Activated naive CD8-positive, alpha-beta T cell treated with anti-CD3 and anti-CD28 coated beads for 36 hours (primary cell): ENCODE measurements around the gene SPIRE1. TPM values are rescaled to one million over a fixed set of nuclear protein-coding genes. Genes with fewer than 3 reads are reported as not detected.
"Not testable (repeated sequence)": the region's sequence is repeated elsewhere in the genome, so short reads cannot be mapped to it uniquely, and the experiment has no call there.

Experiments used
- DNase-seq: peaks from one replicate; pipeline ENCODE4 v3.0.0; 2021
- H3K27ac Mint-ChIP-seq: one replicate; pipeline ENCODE4 v1.8.0; 2022; ENCODE audit warnings: mild to moderate bottlenecking, moderate library complexity, mixed read lengths
- H3K27me3 Mint-ChIP-seq: one replicate; pipeline ENCODE4 v1.8.0; 2022; ENCODE audit warnings: mild to moderate bottlenecking, mixed read lengths
- H3K36me3 Mint-ChIP-seq: one replicate; pipeline ENCODE4 v1.8.0; 2021; ENCODE audit warnings: mild to moderate bottlenecking, mixed read lengths
- H3K4me1 Mint-ChIP-seq: one replicate; pipeline ENCODE4 v1.8.0; 2021; ENCODE audit warnings: mixed read lengths
- H3K4me3 Mint-ChIP-seq: one replicate; pipeline ENCODE4 v1.8.0; 2022; ENCODE audit warnings: mild to moderate bottlenecking, moderate library complexity, mixed read lengths
- H3K9me3 Mint-ChIP-seq: one replicate; pipeline ENCODE4 v1.8.0; 2022; ENCODE audit warnings: mixed read lengths
- total RNA-seq, 2 experiments: library from RNA; stranded (reverse); gene quantifications; one replicate each; pipeline ENCODE4 v1.2.3, GENCODE V29; 2021

Gene SPIRE1
- total RNA-seq, 2 experiments from 2014 or later = 4.6 to 6.0 TPM

GRCh38 chr18:12564378-12564777 is 93.5 kb downstream of the SPIRE1 start:
- H3K36me3 Mint-ChIP-seq = no peaks in the 10 kb centered on the region
- no peaks in the 10 kb centered on the region for H3K4me1 Mint-ChIP-seq
- DNase-seq = no peak
- no peaks in the 10 kb centered on the region for H3K9me3 Mint-ChIP-seq
- H3K4me3 Mint-ChIP-seq = no peak overlapping the region
- peaks cover 6% of the 10 kb centered on the region for H3K27me3 Mint-ChIP-seq
- H3K27ac Mint-ChIP-seq = no peak overlapping the region

- not testable (repeated sequence) for H3K4me3 Mint-ChIP-seq, H3K4me1 Mint-ChIP-seq, H3K9me3 Mint-ChIP-seq, H3K27me3 Mint-ChIP-seq, DNase-seq, H3K27ac Mint-ChIP-seq, H3K36me3 Mint-ChIP-seq
Observed at GRCh38 chr18:12560600-12560999, 97.3 kb downstream of the SPIRE1 start.

- no peak overlapping the region for H3K27ac Mint-ChIP-seq
- no peaks in the 10 kb centered on the region for H3K27me3 Mint-ChIP-seq
- peaks cover 12% of the 10 kb centered on the region for H3K9me3 Mint-ChIP-seq
- no peak for DNase-seq
- H3K4me3 Mint-ChIP-seq = no peak overlapping the region
- peaks cover 1% of the 10 kb centered on the region for H3K36me3 Mint-ChIP-seq
- H3K4me1 Mint-ChIP-seq = no peaks in the 10 kb centered on the region
Observed at GRCh38 chr18:12559319-12559718, 98.6 kb downstream of the SPIRE1 start.

- H3K36me3 Mint-ChIP-seq = peaks cover 6% of the 10 kb centered on the region
- no peaks in the 10 kb centered on the region for H3K4me1 Mint-ChIP-seq
- H3K27me3 Mint-ChIP-seq = no peaks in the 10 kb centered on the region
- H3K27ac Mint-ChIP-seq = no peak overlapping the region
- no peak for DNase-seq
- no peak overlapping the region for H3K4me3 Mint-ChIP-seq
- H3K9me3 Mint-ChIP-seq = peaks cover 14% of the 10 kb centered on the region
Observed at GRCh38 chr18:12556946-12557806, 100.7 kb downstream of the SPIRE1 start.

GRCh38 chr18:12554796-12555388 is 103.0 kb downstream of the SPIRE1 start:
- Mint-ChIP-seq H3K27me3 (no peaks in the 10 kb centered on the region), H3K4me3 (no peak overlapping the region), H3K4me1 (no peaks in the 10 kb centered on the region), H3K27ac (no peak overlapping the region), H3K36me3 (peaks cover 6% of the 10 kb centered on the region), H3K9me3 (peaks cover 14% of the 10 kb centered on the region)
- no peak for DNase-seq

GRCh38 chr18:12552879-12553242 is 105.0 kb downstream of the SPIRE1 start:
- peaks cover 14% of the 10 kb centered on the region for H3K9me3 Mint-ChIP-seq
- H3K4me3 Mint-ChIP-seq = no peak overlapping the region
- H3K27me3 Mint-ChIP-seq = no peaks in the 10 kb centered on the region
- no peak overlapping the region for H3K27ac Mint-ChIP-seq
- DNase-seq = no peak
- peaks cover 6% of the 10 kb centered on the region for H3K36me3 Mint-ChIP-seq
- H3K4me1 Mint-ChIP-seq = no peaks in the 10 kb centered on the region

GRCh38 chr18:12551943-12552878 is 105.7 kb downstream of the SPIRE1 start:
- H3K36me3 Mint-ChIP-seq, H3K27me3 Mint-ChIP-seq, H3K27ac Mint-ChIP-seq, H3K4me1 Mint-ChIP-seq, H3K4me3 Mint-ChIP-seq, DNase-seq: not testable (repeated sequence)
- peaks cover 14% of the 10 kb centered on the region for H3K9me3 Mint-ChIP-seq

- H3K4me1 Mint-ChIP-seq, H3K27ac Mint-ChIP-seq, DNase-seq, H3K36me3 Mint-ChIP-seq, H3K27me3 Mint-ChIP-seq, H3K4me3 Mint-ChIP-seq: not testable (repeated sequence)
- peaks cover 12% of the 10 kb centered on the region for H3K9me3 Mint-ChIP-seq
Observed at GRCh38 chr18:12551466-12551865, 106.4 kb downstream of the SPIRE1 start.

- Mint-ChIP-seq H3K27me3 (no peaks in the 10 kb centered on the region), H3K27ac (no peak overlapping the region), H3K4me1 (peaks cover 6% of the 10 kb centered on the region), H3K4me3 (no peak overlapping the region), H3K9me3 (peaks cover 11% of the 10 kb centered on the region), H3K36me3 (peaks cover 5% of the 10 kb centered on the region)
- DNase-seq = no peak
Observed at GRCh38 chr18:12543697-12544096, 114.2 kb downstream of the SPIRE1 start.

GRCh38 chr18:12540751-12541150 is 117.2 kb downstream of the SPIRE1 start:
- no peaks in the 10 kb centered on the region for H3K27me3 Mint-ChIP-seq
- DNase-seq = no peak
- no peak overlapping the region for H3K27ac Mint-ChIP-seq
- peaks cover 13% of the 10 kb centered on the region for H3K9me3 Mint-ChIP-seq
- H3K36me3 Mint-ChIP-seq = peaks cover 5% of the 10 kb centered on the region
- H3K4me3 Mint-ChIP-seq = no peak overlapping the region
- peaks cover 6% of the 10 kb centered on the region for H3K4me1 Mint-ChIP-seq

- H3K4me3 Mint-ChIP-seq, H3K36me3 Mint-ChIP-seq, DNase-seq, H3K27me3 Mint-ChIP-seq, H3K4me1 Mint-ChIP-seq, H3K27ac Mint-ChIP-seq: not testable (repeated sequence)
- H3K9me3 Mint-ChIP-seq = peaks cover 13% of the 10 kb centered on the region
Observed at GRCh38 chr18:12539158-12539557, 118.7 kb downstream of the SPIRE1 start.

- Mint-ChIP-seq H3K4me1 (no peaks in the 10 kb centered on the region), H3K4me3 (no peak overlapping the region), H3K27me3 (peaks cover 4% of the 10 kb centered on the region), H3K9me3 (peaks cover 3% of the 10 kb centered on the region), H3K27ac (no peak overlapping the region), H3K36me3 (peaks cover 2% of the 10 kb centered on the region)
- no peak for DNase-seq
Observed at GRCh38 chr18:12534820-12535219, 123.1 kb downstream of the SPIRE1 start.

- no peaks in the 10 kb centered on the region for H3K36me3 Mint-ChIP-seq
- DNase-seq = no peak
- H3K4me3 Mint-ChIP-seq = no peak overlapping the region
- H3K27me3 Mint-ChIP-seq = peaks cover 4% of the 10 kb centered on the region
- H3K9me3 Mint-ChIP-seq = no peaks in the 10 kb centered on the region
- no peaks in the 10 kb centered on the region for H3K4me1 Mint-ChIP-seq
- no peak overlapping the region for H3K27ac Mint-ChIP-seq
Observed at GRCh38 chr18:12532661-12533060, 125.2 kb downstream of the SPIRE1 start.

GRCh38 chr18:12531749-12532148 is 126.2 kb downstream of the SPIRE1 start:
- peaks cover 4% of the 10 kb centered on the region for H3K27me3 Mint-ChIP-seq
- H3K9me3 Mint-ChIP-seq = no peaks in the 10 kb centered on the region
- no peak overlapping the region for H3K4me3 Mint-ChIP-seq
- no peaks in the 10 kb centered on the region for H3K4me1 Mint-ChIP-seq
- H3K36me3 Mint-ChIP-seq = no peaks in the 10 kb centered on the region
- DNase-seq = no peak
- H3K27ac Mint-ChIP-seq = no peak overlapping the region

- no peak for DNase-seq
- peaks cover 5% of the 10 kb centered on the region for H3K27me3 Mint-ChIP-seq
- H3K4me3 Mint-ChIP-seq = no peak overlapping the region
- H3K36me3 Mint-ChIP-seq = no peaks in the 10 kb centered on the region
- H3K4me1 Mint-ChIP-seq = no peaks in the 10 kb centered on the region
- H3K9me3 Mint-ChIP-seq = no peaks in the 10 kb centered on the region
- no peak overlapping the region for H3K27ac Mint-ChIP-seq
Observed at GRCh38 chr18:12520442-12520992, 137.4 kb downstream of the SPIRE1 start.
